DLD1 (cell line): ENCODE results near the gene FAM83G.
"Not testable (repeated sequence)": the region's sequence is repeated elsewhere in the genome, so short reads cannot be mapped to it uniquely, and the experiment has no call there.

Experiments
- in situ Hi-C: cut with HindIII; loops from 2 replicates; pipeline ENCODE4 v1.10.0; 2017; ENCODE audit warnings: low sequenced_read_pairs

The FAM83G gene

GRCh38 chr17:18956581-18956980, 48.0 kb downstream of the FAM83G start:
- in situ Hi-C loops: no loop called here

DNA sequence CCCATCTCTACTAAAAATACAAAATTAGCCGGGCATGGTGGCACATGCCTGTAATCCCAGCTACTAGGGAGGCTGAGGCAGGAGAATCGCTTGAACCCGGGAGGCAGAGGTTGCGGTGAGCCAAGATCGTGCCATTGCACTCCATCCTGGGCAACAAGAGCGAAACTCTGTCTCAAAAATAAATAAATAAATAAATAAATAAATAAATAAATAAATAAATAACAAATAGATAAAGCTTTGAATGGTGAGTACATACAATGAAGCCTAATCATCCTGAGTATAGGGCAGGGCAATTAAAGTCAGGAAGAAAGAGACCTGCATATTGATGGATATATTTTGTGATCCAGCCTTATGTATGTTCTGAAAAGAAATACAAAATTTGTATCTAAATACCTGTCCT, 48.5 kb downstream of the FAM83G start:
- in situ Hi-C loops: not testable (repeated sequence)

GRCh38 chr17:18955009-18955408, 49.6 kb downstream of the FAM83G start:
- in situ Hi-C loops: no loop called here

GRCh38 chr17:18954321-18954720, 50.2 kb downstream of the FAM83G start:
- in situ Hi-C loops: no loop called here

DNA sequence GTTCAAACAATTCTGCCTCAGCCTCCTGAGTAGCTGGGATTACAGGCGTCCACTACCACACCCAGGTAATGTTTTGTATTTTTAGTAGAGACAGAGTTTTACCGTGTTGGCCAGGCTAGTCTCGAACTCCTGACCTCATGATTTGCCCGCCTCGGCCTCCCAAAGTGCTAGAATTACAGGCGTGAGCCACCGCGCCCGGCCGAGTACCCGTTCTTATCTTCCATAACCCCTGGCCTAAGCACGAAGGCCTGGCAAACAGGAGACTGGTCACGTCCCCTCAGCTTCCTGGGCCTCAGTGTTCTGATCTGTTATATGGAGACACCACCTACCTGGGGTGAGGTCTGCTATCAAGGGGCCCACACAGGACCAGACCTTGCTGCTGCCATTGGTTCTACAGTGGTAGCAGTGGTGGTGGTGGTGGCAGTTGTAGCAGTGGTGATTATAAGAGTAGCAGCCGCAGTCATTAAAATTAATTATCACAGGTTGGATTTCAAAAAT, 51.3 kb downstream of the FAM83G start:
- in situ Hi-C loops: no loop called here

DNA sequence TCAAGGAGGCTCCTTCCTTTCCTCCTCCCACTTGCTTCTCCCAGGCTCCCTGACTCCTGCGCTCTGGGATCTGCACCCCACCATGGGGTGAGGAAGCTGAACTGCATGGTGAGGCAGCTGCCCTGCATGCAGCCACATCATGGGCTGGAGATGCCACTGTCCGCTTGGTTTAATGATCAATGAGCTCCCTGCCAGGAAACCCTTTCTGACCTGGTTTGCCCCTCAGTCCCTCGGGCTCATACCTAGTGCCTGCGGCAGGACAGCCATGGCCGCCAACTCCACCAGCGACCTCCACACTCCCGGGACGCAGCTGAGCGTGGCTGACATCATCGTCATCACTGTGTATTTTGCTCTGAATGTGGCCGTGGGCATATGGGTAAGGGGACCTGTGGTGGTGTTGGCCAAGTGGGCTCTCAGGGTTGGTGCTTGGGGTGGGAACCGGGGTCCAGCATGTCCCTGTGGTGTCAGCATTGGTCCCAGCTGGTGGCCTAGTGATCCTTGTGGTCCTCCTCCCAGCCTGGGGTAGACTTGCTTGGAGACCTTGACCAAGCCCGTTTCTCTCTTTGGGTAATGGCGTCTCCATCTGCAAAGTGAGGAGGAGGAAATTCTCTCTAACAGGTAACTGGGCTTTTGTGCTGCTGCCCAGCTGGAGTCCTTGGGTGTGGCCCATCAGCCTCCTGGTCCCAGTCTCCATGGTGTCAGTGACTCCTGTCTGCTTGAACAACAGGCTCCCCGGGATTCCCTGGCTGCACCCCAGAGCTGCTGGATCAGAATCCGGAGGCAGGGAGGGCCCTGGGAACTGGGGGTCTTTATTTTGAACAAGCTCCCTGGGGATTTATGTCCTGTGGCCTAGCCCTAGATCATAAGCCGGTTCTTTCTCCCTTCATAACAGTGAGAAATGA, 52.4 kb downstream of the FAM83G start, which contains the start of gene SLC5A10:
Gene SLC5A10, plus strand, starts transcription at position 225 of the 902 bp plus-strand sequence. Its CDS starts 41 bp downstream, at position 266.
- in situ Hi-C loops: no loop called here

DNA sequence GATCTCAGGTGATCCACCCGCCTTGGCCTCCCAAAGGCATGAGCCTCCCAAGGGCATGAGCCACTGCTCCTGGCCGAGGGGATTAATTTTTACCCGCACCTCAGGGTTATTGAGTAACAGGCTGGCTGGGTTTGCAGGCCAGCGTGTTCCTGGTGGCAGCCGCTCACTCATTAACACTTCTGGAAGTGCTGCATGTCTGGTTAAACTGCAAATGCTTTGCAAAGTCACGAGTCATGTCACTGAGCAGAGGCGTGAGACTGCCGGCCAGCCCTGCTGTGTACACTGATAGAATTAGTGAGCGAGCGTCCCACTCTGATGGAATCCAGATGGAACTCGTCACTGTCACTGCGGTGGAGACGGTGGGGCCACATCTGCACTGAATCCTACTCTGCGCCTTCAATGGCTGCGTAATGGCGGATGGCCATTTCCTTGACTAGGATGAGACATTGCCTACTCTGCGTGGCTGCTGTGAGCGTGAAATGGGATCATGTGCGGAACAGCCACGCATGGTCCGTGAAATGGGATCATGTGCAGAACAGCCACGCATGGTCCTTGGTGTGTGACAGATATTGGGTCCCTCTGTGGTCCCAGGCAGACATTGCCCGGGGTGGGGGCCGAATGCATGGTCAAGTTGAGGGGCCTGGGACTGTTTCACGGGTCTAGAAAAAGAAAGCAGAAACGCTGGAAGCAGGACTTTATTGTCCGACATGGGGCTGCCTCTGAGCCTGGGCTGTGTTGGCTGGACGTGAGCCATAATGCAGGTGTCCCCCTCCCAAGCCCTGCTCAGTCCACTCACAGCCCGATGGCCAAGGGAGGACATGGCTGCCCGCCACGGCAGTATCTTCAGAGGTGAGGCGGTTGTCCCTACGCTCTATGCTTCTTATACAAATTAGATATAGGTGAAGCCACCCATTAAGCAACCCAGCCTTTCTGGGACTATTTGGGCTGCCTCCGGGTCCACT, 53.3 kb downstream of the FAM83G start:
- in situ Hi-C loops: no loop called here

- in situ Hi-C loops: no loop called here
Observed at GRCh38 chr17:18950346-18950745, 54.2 kb downstream of the FAM83G start.

GRCh38 chr17:18949566-18949965, 55.0 kb downstream of the FAM83G start:
- in situ Hi-C loops: no loop called here

- in situ Hi-C loops: no loop called here
Observed at GRCh38 chr17:18948476-18949006, 56.0 kb downstream of the FAM83G start.

- in situ Hi-C loops: no loop called here
Observed at GRCh38 chr17:18947866-18948265, 56.7 kb downstream of the FAM83G start.

GRCh38 chr17:18946536-18946935, 58.0 kb downstream of the FAM83G start:
- in situ Hi-C loops: no loop called here

GRCh38 chr17:18944646-18945045, 59.9 kb downstream of the FAM83G start:
- in situ Hi-C loops: no loop called here

DNA sequence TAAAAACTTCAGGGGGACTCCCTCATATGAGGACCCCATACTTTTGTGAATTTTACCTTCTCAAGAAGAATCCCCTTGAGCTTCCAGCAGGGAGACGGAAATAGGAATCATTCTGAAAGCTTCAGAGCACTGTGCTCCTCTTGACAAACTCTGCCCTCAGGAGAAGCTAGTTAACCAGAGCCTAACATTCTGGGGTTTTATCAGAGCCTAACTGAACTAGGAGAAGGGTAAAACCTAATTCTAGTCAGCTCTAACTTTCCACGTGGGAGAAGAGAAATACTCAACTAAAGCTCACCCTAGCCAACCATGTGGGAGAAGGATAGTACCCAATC, 65.9 kb downstream of the FAM83G start:
- in situ Hi-C loops: no loop called here

GRCh38 chr17:18937981-18938691, 66.4 kb downstream of the FAM83G start:
- in situ Hi-C loops: no loop called here

GRCh38 chr17:18933102-18934058, 71.2 kb downstream of the FAM83G start:
- in situ Hi-C loops: no loop called here

DNA sequence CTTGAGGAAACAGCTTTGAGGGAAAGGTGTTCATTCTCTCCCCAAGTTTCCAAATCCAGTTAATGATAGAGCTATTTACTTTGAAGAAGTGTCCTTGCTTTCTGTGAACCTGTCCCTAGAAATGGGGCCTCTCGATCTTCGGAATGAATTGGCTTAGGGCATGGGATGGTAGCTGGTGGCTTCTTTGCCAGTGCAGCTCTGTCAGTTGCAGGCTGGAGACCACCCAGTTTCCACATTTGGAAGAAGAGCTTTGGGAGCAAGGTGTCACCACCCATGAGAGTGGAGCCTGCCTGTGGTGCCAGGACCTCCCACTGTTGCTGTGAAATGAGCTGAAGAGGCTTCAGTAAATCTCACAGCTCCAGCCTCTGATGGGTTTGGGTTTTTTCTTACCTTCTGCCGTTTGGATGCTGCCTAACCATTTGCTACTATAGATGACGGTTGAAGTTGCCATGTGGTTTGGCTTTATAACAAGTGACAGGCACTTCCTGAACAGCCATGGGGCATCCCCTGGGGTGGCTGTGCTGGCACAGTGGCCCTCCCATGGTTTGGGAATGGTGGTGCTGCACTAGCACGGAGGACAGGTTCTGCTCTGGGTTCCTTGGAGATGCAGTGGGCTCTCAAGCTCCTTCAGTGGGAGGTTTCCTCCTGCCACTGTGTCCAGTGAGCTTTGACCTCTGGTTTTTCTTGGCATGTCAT, 72.1 kb downstream of the FAM83G start:
- in situ Hi-C loops: no loop called here

DNA sequence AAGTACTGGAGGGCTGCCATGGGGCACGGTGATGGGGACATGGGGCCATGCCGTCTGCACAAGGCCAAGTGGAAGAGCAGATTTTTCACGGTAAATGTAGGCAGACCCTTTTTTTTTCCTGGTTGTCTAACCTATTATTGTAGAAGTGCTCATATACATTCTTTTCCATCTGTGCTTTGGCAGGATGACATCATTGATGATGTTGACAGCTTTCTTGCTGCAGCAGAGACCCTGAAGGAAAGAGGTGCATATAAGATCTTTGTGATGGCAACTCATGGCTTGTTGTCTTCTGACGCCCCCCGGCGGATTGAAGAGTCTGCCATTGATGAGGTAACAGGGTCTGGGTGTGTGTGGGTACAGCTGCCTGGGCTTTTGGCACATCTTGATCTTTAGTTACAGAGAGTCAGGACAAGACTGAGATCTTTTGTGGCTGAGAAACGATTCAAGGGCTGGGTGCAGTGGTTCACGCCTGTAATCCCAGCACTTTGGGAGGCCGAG, 75.9 kb downstream of the FAM83G start:
- in situ Hi-C loops: no loop called here

DNA sequence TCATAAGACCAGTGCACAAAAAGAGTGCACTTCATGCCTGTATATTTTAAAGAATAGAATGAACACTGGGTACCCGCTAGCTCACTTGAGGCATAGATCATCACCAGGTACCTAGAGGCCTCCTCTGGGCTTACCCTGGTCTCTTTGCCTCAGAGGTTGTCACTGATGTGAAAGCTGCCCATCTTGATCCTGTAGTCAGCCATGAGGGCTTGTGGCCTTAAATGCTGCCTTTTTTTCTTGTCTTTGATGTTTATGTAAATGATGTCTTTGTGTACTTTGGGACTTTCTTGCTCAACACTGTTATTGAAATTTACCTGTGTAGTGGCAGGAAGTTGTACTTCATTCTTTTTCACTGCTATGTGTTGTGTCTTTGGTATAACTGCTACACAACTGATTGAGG, 79.4 kb downstream of the FAM83G start:
- in situ Hi-C loops: no loop called here
